ENCODE data around the gene DEFB113. TPM values are rescaled to one million over a fixed set of nuclear protein-coding genes. Genes with fewer than 3 reads are reported as not detected.

DEFB113 gene
- total RNA-seq, 4 donors from 2014 or later: not detected

GRCh38 chr6:49929340-49929739, 40.1 kb downstream of the DEFB113 start:
- H3K9me3 ChIP-seq: no peaks in the 10 kb centered on the region
- intact Hi-C loops (cut with DNase I; ENCODE audit: low total_unique reads): no loop called here
- H3K36me3 ChIP-seq: no peaks in the 10 kb centered on the region
- no peaks in the 10 kb centered on the region for H3K27me3 ChIP-seq
- DNase-seq: no peak
- H3K4me3 ChIP-seq: no peak overlapping the region
- H3K4me1 ChIP-seq: no peaks in the 10 kb centered on the region
- H3K27ac ChIP-seq: no peak overlapping the region
- TF ChIP-seq POLR2A (IDR thresholded peaks at IDR 0.05) (no peak), CTCF (IDR thresholded peaks at IDR 0.05) (no peak)

GRCh38 chr6:49923826-49924225, 45.6 kb downstream of the DEFB113 start:
- intact Hi-C loops (cut with DNase I; ENCODE audit: low total_unique reads): no loop called here
- Histone ChIP-seq H3K4me1 (no peaks in the 10 kb centered on the region), H3K9me3 (no peaks in the 10 kb centered on the region), H3K4me3 (no peak overlapping the region), H3K27me3 (no peaks in the 10 kb centered on the region), H3K36me3 (no peaks in the 10 kb centered on the region), H3K27ac (no peak overlapping the region)
- TF ChIP-seq POLR2A (IDR thresholded peaks at IDR 0.05) (no peak), CTCF (IDR thresholded peaks at IDR 0.05) (no peak)
- no peak for DNase-seq

GRCh38 chr6:49919935-49920644, 49.3 kb downstream of the DEFB113 start:
- Histone ChIP-seq H3K4me3 (no peak overlapping the region), H3K36me3 (no peaks in the 10 kb centered on the region), H3K9me3 (no peaks in the 10 kb centered on the region), H3K27me3 (no peaks in the 10 kb centered on the region), H3K4me1 (no peaks in the 10 kb centered on the region), H3K27ac (no peak overlapping the region)
- no peak for DNase-seq
- intact Hi-C loops (cut with DNase I; ENCODE audit: low total_unique reads): no loop called here
- TF ChIP-seq POLR2A (IDR thresholded peaks at IDR 0.05) (no peak), CTCF (IDR thresholded peaks at IDR 0.05) (no peak)

GRCh38 chr6:49919261-49919660, 50.2 kb downstream of the DEFB113 start:
- Histone ChIP-seq H3K4me1 (no peaks in the 10 kb centered on the region), H3K36me3 (no peaks in the 10 kb centered on the region), H3K27ac (no peak overlapping the region), H3K4me3 (no peak overlapping the region), H3K9me3 (no peaks in the 10 kb centered on the region), H3K27me3 (no peaks in the 10 kb centered on the region)
- intact Hi-C loops (cut with DNase I; ENCODE audit: low total_unique reads): no loop called here
- TF ChIP-seq POLR2A (IDR thresholded peaks at IDR 0.05): no peak
- no peak for TF ChIP-seq CTCF (IDR thresholded peaks at IDR 0.05)
- DNase-seq: no peak

- Histone ChIP-seq H3K9me3 (no peaks in the 10 kb centered on the region), H3K36me3 (no peaks in the 10 kb centered on the region), H3K27ac (no peak overlapping the region), H3K4me1 (no peaks in the 10 kb centered on the region), H3K4me3 (no peak overlapping the region), H3K27me3 (no peaks in the 10 kb centered on the region)
- DNase-seq: no peak
- intact Hi-C loops (cut with DNase I; ENCODE audit: low total_unique reads): no loop called here
- TF ChIP-seq CTCF (IDR thresholded peaks at IDR 0.05) (no peak), POLR2A (IDR thresholded peaks at IDR 0.05) (no peak)
Measured at GRCh38 chr6:49918787-49919186, 50.6 kb downstream of the DEFB113 start.

Other genes with a start within 250 kb of the DEFB113 start
- gene CRISP3, start 225.2 kb downstream of the DEFB113 start, total RNA-seq: 1 to 10 TPM in 1 of 4 donors, under 1 TPM in 1, not detected in 2; 0.35 to 1.7 TPM
- under 1 TPM in 1 of 4 donors, not detected in 3; 0.14 TPM for gene PGK2, start 182.3 kb downstream of the DEFB113 start, total RNA-seq
- not detected for gene CRISP1, start 103.1 kb downstream of the DEFB113 start, total RNA-seq
- gene DEFB114, start 5.5 kb downstream of the DEFB113 start, total RNA-seq: not detected
- not detected for gene DEFB110, start 52.4 kb upstream of the DEFB113 start, total RNA-seq
- gene DEFB112, start 80.3 kb upstream of the DEFB113 start, total RNA-seq: not detected

Measured in uterus (tissue), 4 donors.